Measurements from ENCODE around the gene NCAPD2. TPM values are rescaled to one million over a fixed set of nuclear protein-coding genes. Genes with fewer than 3 reads are reported as not detected.
"Not testable (repeated sequence)": the region's sequence is repeated elsewhere in the genome, so short reads cannot be mapped to it uniquely, and the experiment has no call there.

The NCAPD2 gene
- total RNA-seq, 1 experiment from 2014 or later: 266 TPM

- H3K4me2 ChIP-seq: peak within 1 kb of the TSS; percentile 93
- TF ChIP-seq CTCF (conservative IDR thresholded peaks at IDR 0.05) (no peak), EZH2 (IDR thresholded peaks at IDR 0.05; ENCODE audit: low read depth) (no peak)
- H3F3A ChIP-seq (ENCODE audit: insufficient read depth, low read depth): peaks cover 18% of the 10 kb centered on the region; the same call in 1 of the 2 replicates
- peaks cover 54% of the 10 kb centered on the region for H3K79me2 ChIP-seq (ENCODE audit: low read depth)
- H3K27me3 ChIP-seq (ENCODE audit: insufficient read depth, low read depth): no peaks in the 10 kb centered on the region
- H3K9me2 ChIP-seq (ENCODE audit: insufficient read depth): no peaks in the 10 kb centered on the region
- peaks cover 24% of the 10 kb centered on the region for H3K4me1 ChIP-seq (replicated peaks; ENCODE audit: insufficient read depth)
- intact Hi-C loops (cut with micrococcal nuclease; ENCODE audit: unreplicated experiment): loop anchor here (1.0 to 5.0 kb wide), 5 partner anchors 22 to 116 kb away; partner anchors contain the start of gene SCNN1A
- peaks cover 2% of the 10 kb centered on the region; the same call in 1 of the 2 replicates for H4K20me1 ChIP-seq (ENCODE audit: insufficient read depth)
- peaks cover 31% of the 10 kb centered on the region for H3K36me3 ChIP-seq (ENCODE audit: low read depth)
- H3K9me3 ChIP-seq (ENCODE audit: insufficient read depth, low read depth): no peaks in the 10 kb centered on the region
- H3K4me3 ChIP-seq: peak within 1 kb of the TSS; percentile 87
- BruUV-seq (replicated peaks): TSS peak; percentile 82
- CTCF ChIA-PET: interaction anchor here (0.8 kb wide), 1 partner anchor 28 kb away, joined by 4 read pairs; no protein-coding TSS in a partner anchor
- DNase-seq: peak; percentile 86 to 99
- peak within 1 kb of the TSS; percentile 91 for H2AFZ ChIP-seq
- H3K27ac ChIP-seq: peak within 1 kb of the TSS; percentile 85
- POLR2A ChIA-PET (ENCODE audit: unreplicated experiment): interaction anchor here (0.5 to 1.2 kb wide), 13 partner anchors 22 to 439 kb away, joined by 3 to 9 read pairs (median 4); partner anchors contain the start of genes LTBR, TNFRSF1A and VAMP1
These were observed 935 bp upstream of the NCAPD2 start, which contains the start of gene MRPL51 for GRCh38 chr12:6492838-6493496. Gene MRPL51, minus strand, starts transcription at chr12:6493262. Its CDS starts 126 bp downstream, at chr12:6493136.

GRCh38 chr12:6494258-6494743 is 399 bp downstream of the NCAPD2 start:
- TSS peak; percentile 57 for BruUV-seq (replicated peaks)
- Histone ChIP-seq H3K4me1 (replicated peaks; ENCODE audit: insufficient read depth) (peaks cover 24% of the 10 kb centered on the region), H3K36me3 (ENCODE audit: low read depth) (peaks cover 45% of the 10 kb centered on the region), H4K20me1 (ENCODE audit: insufficient read depth) (peaks cover 5% of the 10 kb centered on the region; the same call in 1 of the 2 replicates), H3K4me3 (peak overlapping the region; percentile 87), H3K27me3 (ENCODE audit: insufficient read depth, low read depth) (no peaks in the 10 kb centered on the region), H3F3A (ENCODE audit: insufficient read depth, low read depth) (peaks cover 24% of the 10 kb centered on the region; the same call in 1 of the 2 replicates), H3K79me2 (ENCODE audit: low read depth) (peaks cover 67% of the 10 kb centered on the region), H2AFZ (peak overlapping the region; percentile 35; the same call in 1 of the 2 replicates), H3K4me2 (peak overlapping the region; percentile 93), H3K9me3 (ENCODE audit: insufficient read depth, low read depth) (no peaks in the 10 kb centered on the region), H3K9me2 (ENCODE audit: insufficient read depth) (no peaks in the 10 kb centered on the region), H3K27ac (no peak overlapping the region)
- DNase-seq: no peak
- ChIA-PET POLR2A (ENCODE audit: unreplicated experiment) (interaction anchor here (0.6 to 0.8 kb wide), 2 partner anchors 44 to 46 kb away, joined by 3 to 8 read pairs; no protein-coding TSS in a partner anchor), CTCF (no interaction called here)
- TF ChIP-seq EZH2 (IDR thresholded peaks at IDR 0.05; ENCODE audit: low read depth) (no peak), CTCF (conservative IDR thresholded peaks at IDR 0.05) (no peak)
- intact Hi-C loops (cut with micrococcal nuclease; ENCODE audit: unreplicated experiment): loop anchor here (5.0 kb wide), 1 partner anchor 117 kb away; the partner anchor contains the start of gene SCNN1A

- H3K4me3 ChIP-seq: peak overlapping the region; percentile 87
- H3K27me3 ChIP-seq (ENCODE audit: insufficient read depth, low read depth): no peaks in the 10 kb centered on the region
- H3F3A ChIP-seq (ENCODE audit: insufficient read depth, low read depth): peaks cover 27% of the 10 kb centered on the region; the same call in 1 of the 2 replicates
- intact Hi-C loops (cut with micrococcal nuclease; ENCODE audit: unreplicated experiment): loop anchor here (5.0 kb wide), 1 partner anchor 118 kb away; the partner anchor contains the start of gene SCNN1A
- H3K36me3 ChIP-seq (ENCODE audit: low read depth): peaks cover 51% of the 10 kb centered on the region
- H3K4me1 ChIP-seq (replicated peaks; ENCODE audit: insufficient read depth): peaks cover 24% of the 10 kb centered on the region
- peak overlapping the region; percentile 93 for H3K4me2 ChIP-seq
- ChIA-PET POLR2A (ENCODE audit: unreplicated experiment) (interaction anchor here (0.5 to 0.8 kb wide), 4 partner anchors 44 to 1433 kb away, joined by 3 to 8 read pairs (median 3); no protein-coding TSS in a partner anchor), CTCF (no interaction called here)
- 0 out of 2 replicates have a peak, but pooled peaks have one; percentile 1 for TF ChIP-seq CTCF (conservative IDR thresholded peaks at IDR 0.05)
- no peak for TF ChIP-seq EZH2 (IDR thresholded peaks at IDR 0.05; ENCODE audit: low read depth)
- peaks cover 74% of the 10 kb centered on the region for H3K79me2 ChIP-seq (ENCODE audit: low read depth)
- H4K20me1 ChIP-seq (ENCODE audit: insufficient read depth): peaks cover 5% of the 10 kb centered on the region; the same call in 1 of the 2 replicates
- no peak for DNase-seq
- H3K9me2 ChIP-seq (ENCODE audit: insufficient read depth): no peaks in the 10 kb centered on the region
- H2AFZ ChIP-seq: no peak overlapping the region
- no TSS peak for BruUV-seq (replicated peaks)
- no peaks in the 10 kb centered on the region for H3K9me3 ChIP-seq (ENCODE audit: insufficient read depth, low read depth)
- no peak overlapping the region for H3K27ac ChIP-seq
These were observed 1.1 kb downstream of the NCAPD2 start for GRCh38 chr12:6494968-6495367.

DNA sequence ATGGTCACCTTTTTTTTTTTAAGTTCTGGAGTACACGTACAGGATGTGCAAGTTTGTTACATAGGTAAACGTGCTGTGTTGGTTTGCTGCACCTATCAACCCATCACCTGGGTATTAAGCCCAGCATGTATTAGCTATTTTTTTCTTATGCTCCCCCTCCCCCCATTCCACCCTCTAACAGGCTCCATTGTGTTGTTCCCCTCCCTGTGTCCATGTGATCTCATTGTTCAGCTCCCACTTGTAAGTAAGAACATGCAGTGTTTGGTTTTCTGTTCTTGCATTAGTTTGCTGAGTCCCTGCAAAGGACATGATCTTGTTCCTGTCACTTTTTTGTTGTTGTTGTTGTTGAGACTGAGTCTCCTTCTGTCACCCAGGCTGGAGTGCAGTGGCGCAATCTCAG is 3.4 kb downstream of the NCAPD2 start:
- H3K9me2 ChIP-seq (ENCODE audit: insufficient read depth); H3K27me3 ChIP-seq (ENCODE audit: insufficient read depth, low read depth); CTCF ChIA-PET; H4K20me1 ChIP-seq (ENCODE audit: insufficient read depth); H3K9me3 ChIP-seq (ENCODE audit: insufficient read depth, low read depth); H3K27ac ChIP-seq; BruUV-seq (replicated peaks); DNase-seq; H3K4me2 ChIP-seq; intact Hi-C loops (cut with micrococcal nuclease; ENCODE audit: unreplicated experiment); H2AFZ ChIP-seq; H3K4me3 ChIP-seq: not testable (repeated sequence)
- H3K36me3 ChIP-seq (ENCODE audit: low read depth): peaks cover 57% of the 10 kb centered on the region
- H3K4me1 ChIP-seq (replicated peaks; ENCODE audit: insufficient read depth): peaks cover 18% of the 10 kb centered on the region
- peaks cover 84% of the 10 kb centered on the region for H3K79me2 ChIP-seq (ENCODE audit: low read depth)
- peaks cover 28% of the 10 kb centered on the region; the same call in 1 of the 2 replicates for H3F3A ChIP-seq (ENCODE audit: insufficient read depth, low read depth)
- POLR2A ChIA-PET (ENCODE audit: unreplicated experiment): interaction anchor here (0.6 to 0.7 kb wide), 3 partner anchors 35 to 311 kb away, joined by 3 to 5 read pairs (median 3); no protein-coding TSS in a partner anchor
